ENCODE data around the gene CCAR1. TPM values are rescaled to one million over a fixed set of nuclear protein-coding genes. Genes with fewer than 3 reads are reported as not detected.

CCAR1 gene
- total RNA-seq, 2 donors from 2014 or later = 89.5 to 108 TPM

GRCh38 chr10:68781613-68782574 is 60.9 kb downstream of the CCAR1 start:
- Mint-ChIP-seq H3K36me3 (ENCODE audit: low read depth) (peaks cover 88% of the 10 kb centered on the region), H3K27me3 (ENCODE audit: insufficient read depth) (no peaks in the 10 kb centered on the region), H3K4me1 (no peaks in the 10 kb centered on the region), H3K9me3 (no peaks in the 10 kb centered on the region), H3K27ac (no peak overlapping the region), H3K4me3 (no peak overlapping the region)
- Histone ChIP-seq H3K27ac (ENCODE audit: low read depth, low read length) (no peak overlapping the region), H3K4me3 (ENCODE audit: low read length) (no peak overlapping the region), H3K36me3 (ENCODE audit: control insufficient read depth, insufficient read depth, low read length) (peaks cover 87% of the 10 kb centered on the region), H3K4me1 (ENCODE audit: control insufficient read depth, insufficient read depth, low read length) (no peaks in the 10 kb centered on the region), H3K9ac (ENCODE audit: extremely low read depth, low read length, poor library complexity, severe bottlenecking) (no peak overlapping the region), H3K27me3 (ENCODE audit: control insufficient read depth, insufficient read depth, low read length, poor library complexity, severe bottlenecking) (no peaks in the 10 kb centered on the region), H3K9me3 (ENCODE audit: control insufficient read depth, low read length) (no peaks in the 10 kb centered on the region)
- no peak for DNase-seq
- 88 to 94% methylated on average over 6 of the region's 6 CpGs for WGBS, 2 experiments (ENCODE audit: insufficient coverage in 1 of 2, insufficient read length in 1 of 2)
- TF ChIP-seq, protein P1, sequence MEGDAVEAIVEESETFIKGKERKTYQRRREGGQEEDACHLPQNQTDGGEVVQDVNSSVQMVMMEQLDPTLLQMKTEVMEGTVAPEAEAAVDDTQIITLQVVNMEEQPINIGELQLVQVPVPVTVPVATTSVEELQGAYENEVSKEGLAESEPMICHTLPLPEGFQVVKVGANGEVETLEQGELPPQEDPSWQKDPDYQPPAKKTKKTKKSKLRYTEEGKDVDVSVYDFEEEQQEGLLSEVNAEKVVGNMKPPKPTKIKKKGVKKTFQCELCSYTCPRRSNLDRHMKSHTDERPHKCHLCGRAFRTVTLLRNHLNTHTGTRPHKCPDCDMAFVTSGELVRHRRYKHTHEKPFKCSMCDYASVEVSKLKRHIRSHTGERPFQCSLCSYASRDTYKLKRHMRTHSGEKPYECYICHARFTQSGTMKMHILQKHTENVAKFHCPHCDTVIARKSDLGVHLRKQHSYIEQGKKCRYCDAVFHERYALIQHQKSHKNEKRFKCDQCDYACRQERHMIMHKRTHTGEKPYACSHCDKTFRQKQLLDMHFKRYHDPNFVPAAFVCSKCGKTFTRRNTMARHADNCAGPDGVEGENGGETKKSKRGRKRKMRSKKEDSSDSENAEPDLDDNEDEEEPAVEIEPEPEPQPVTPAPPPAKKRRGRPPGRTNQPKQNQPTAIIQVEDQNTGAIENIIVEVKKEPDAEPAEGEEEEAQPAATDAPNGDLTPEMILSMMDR (conservative IDR thresholded peaks at IDR 0.05) = no peak

DNA sequence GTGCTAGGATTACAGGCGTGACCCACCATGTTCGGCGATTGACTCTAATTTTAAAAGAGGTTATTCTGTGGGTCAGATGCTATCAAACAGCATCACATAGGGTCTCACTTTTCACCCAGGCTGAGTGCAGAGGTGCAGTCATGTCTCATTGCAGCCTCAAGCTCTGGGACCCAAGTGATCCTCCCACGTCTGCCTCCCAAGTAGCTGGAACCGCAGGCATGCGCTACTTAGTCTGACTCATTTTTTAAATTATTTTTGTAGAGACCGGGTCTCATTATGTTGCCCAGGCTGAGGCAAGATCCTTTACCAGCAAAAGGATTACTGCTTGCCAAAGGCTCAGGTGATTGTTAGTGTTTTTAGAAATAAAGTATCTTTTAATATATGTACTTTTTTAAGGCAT is 63.4 kb downstream of the CCAR1 start:
- no peak overlapping the region for H3K4me3 ChIP-seq (ENCODE audit: low read length)

DNA sequence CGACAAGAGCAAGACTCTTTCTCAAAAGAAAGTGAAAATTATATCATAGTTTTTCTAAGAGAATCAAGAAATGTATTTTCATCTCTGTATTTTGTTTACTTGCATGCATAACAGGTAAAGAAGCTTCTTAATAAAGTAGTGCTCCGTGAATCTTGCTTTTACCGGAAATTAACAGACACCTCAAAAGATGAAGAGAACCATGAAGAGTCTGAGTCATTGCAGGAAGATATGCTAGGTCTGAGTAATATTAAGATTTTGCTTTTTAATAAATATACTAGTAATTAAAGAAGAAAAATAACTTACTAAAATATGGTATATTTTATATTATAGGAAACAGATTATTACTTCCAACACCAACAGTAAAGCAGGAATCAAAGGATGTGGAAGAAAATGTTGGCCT is 66.8 kb downstream of the CCAR1 start:
- peaks cover 90% of the 10 kb centered on the region for H3K36me3 ChIP-seq (ENCODE audit: control insufficient read depth, insufficient read depth, low read length)
- no peaks in the 10 kb centered on the region for H3K27me3 Mint-ChIP-seq (ENCODE audit: insufficient read depth)
- H3K4me3 ChIP-seq (ENCODE audit: low read length) = no peak overlapping the region
- no peaks in the 10 kb centered on the region for H3K4me1 ChIP-seq (ENCODE audit: control insufficient read depth, insufficient read depth, low read length)
- no peaks in the 10 kb centered on the region for H3K9me3 ChIP-seq (ENCODE audit: control insufficient read depth, low read length)
- H3K27ac ChIP-seq (ENCODE audit: low read depth, low read length) = no peak overlapping the region
- peaks cover 77% of the 10 kb centered on the region for H3K36me3 Mint-ChIP-seq (ENCODE audit: low read depth)
- TF ChIP-seq, protein P1 (conservative IDR thresholded peaks at IDR 0.05) = no peak
- H3K4me3 Mint-ChIP-seq = no peak overlapping the region
- no peaks in the 10 kb centered on the region for H3K4me1 Mint-ChIP-seq
- no peaks in the 10 kb centered on the region for H3K27me3 ChIP-seq (ENCODE audit: control insufficient read depth, insufficient read depth, low read length, poor library complexity, severe bottlenecking)
- H3K9me3 Mint-ChIP-seq = no peaks in the 10 kb centered on the region
- DNase-seq = no peak
- WGBS, 2 experiments (ENCODE audit: insufficient coverage in 1 of 2, insufficient read length in 1 of 2) = 100% methylated on average over 1 to 3 of the region's 3 CpGs
- H3K9ac ChIP-seq (ENCODE audit: extremely low read depth, low read length, poor library complexity, severe bottlenecking) = no peak overlapping the region
- H3K27ac Mint-ChIP-seq = no peak overlapping the region

More for the DNA sequence above, 63.4 kb downstream of the CCAR1 start:
- H3K27ac Mint-ChIP-seq = no peak overlapping the region
- peaks cover 87% of the 10 kb centered on the region for H3K36me3 ChIP-seq (ENCODE audit: control insufficient read depth, insufficient read depth, low read length)
- no peak overlapping the region for H3K9ac ChIP-seq (ENCODE audit: extremely low read depth, low read length, poor library complexity, severe bottlenecking)
- no peaks in the 10 kb centered on the region for H3K27me3 Mint-ChIP-seq (ENCODE audit: insufficient read depth)
- TF ChIP-seq, protein P1 (conservative IDR thresholded peaks at IDR 0.05) = no peak
- H3K36me3 Mint-ChIP-seq (ENCODE audit: low read depth) = peaks cover 87% of the 10 kb centered on the region
- H3K4me3 Mint-ChIP-seq = no peak overlapping the region
- no peak for DNase-seq
- no peak overlapping the region for H3K27ac ChIP-seq (ENCODE audit: low read depth, low read length)
- no peaks in the 10 kb centered on the region for H3K4me1 Mint-ChIP-seq
- H3K9me3 Mint-ChIP-seq = no peaks in the 10 kb centered on the region
- 92 to 96% methylated on average over 6 to 7 of the region's 7 CpGs for WGBS, 2 experiments (ENCODE audit: insufficient coverage in 1 of 2, insufficient read length in 1 of 2)
- H3K4me1 ChIP-seq (ENCODE audit: control insufficient read depth, insufficient read depth, low read length) = no peaks in the 10 kb centered on the region
- H3K27me3 ChIP-seq (ENCODE audit: control insufficient read depth, insufficient read depth, low read length, poor library complexity, severe bottlenecking) = no peaks in the 10 kb centered on the region
- H3K9me3 ChIP-seq (ENCODE audit: control insufficient read depth, low read length) = no peaks in the 10 kb centered on the region

All from endodermal cell (in vitro differentiated cells).